Mesenchymal stem cell (in vitro differentiated cells and primary cell): Measurements from ENCODE around the gene GGT6.

ENCODE experiments used
- DNase-seq: peaks from one replicate; pipeline ENCODE4 v3.0.0-alpha.2; 2013
- H2AFZ ChIP-seq: one replicate; pipeline ENCODE4 v1.6.1; 2013; ENCODE audit warnings: low read depth, mild to moderate bottlenecking, control low read depth, inconsistent platforms, low read length, moderate library complexity
- H2AK5ac ChIP-seq: 2 replicates; pipeline ENCODE4 v1.6.1; 2013; ENCODE audit warnings: low read length, moderate library complexity, mild to moderate bottlenecking, inconsistent platforms; ENCODE audit not compliant: severe bottlenecking
- H2BK120ac ChIP-seq: one replicate; pipeline ENCODE4 v1.6.1; 2013; ENCODE audit warnings: low read depth, mild to moderate bottlenecking, inconsistent platforms, low read length, moderate library complexity
- H2BK12ac ChIP-seq, 2 experiments: one replicate each; pipeline ENCODE4 v1.6.1; 2013; ENCODE audit warnings: inconsistent platforms in 2 of 2, low read length in 2 of 2, mild to moderate bottlenecking in 2 of 2, moderate library complexity in 2 of 2, control low read depth in 1 of 2
- H2BK15ac ChIP-seq: one replicate; pipeline ENCODE4 v1.6.1; 2013; ENCODE audit warnings: mild to moderate bottlenecking, low read depth, inconsistent platforms; ENCODE audit not compliant: poor library complexity, severe bottlenecking
- H2BK5ac ChIP-seq: 2 replicates; pipeline ENCODE4 v1.6.1; 2013; ENCODE audit warnings: low read depth, mild to moderate bottlenecking, low read length, control low read depth, inconsistent platforms; ENCODE audit not compliant: poor library complexity, severe bottlenecking
- H3K14ac ChIP-seq, 2 experiments: one replicate each; pipeline ENCODE4 v1.6.1; 2013; ENCODE audit warnings: inconsistent platforms in 2 of 2, low read length in 2 of 2, control low read depth in 1 of 2, mild to moderate bottlenecking in 1 of 2, moderate library complexity in 1 of 2
- H3K18ac ChIP-seq, 2 experiments: one replicate each; pipeline ENCODE4 v1.6.1; 2013; ENCODE audit warnings: inconsistent platforms in 2 of 2, low read length in 2 of 2, control low read depth in 1 of 2, low read depth in 1 of 2, mild to moderate bottlenecking in 1 of 2
- H3K23ac ChIP-seq, 2 experiments: one replicate each; pipeline ENCODE4 v1.6.1; 2013; ENCODE audit warnings: inconsistent platforms in 2 of 2, low read length in 2 of 2, mild to moderate bottlenecking in 2 of 2, moderate library complexity in 2 of 2, control low read depth in 1 of 2
- H3K27ac ChIP-seq: 2 replicates; pipeline ENCODE4 v1.5.1; 2013; ENCODE audit warnings: mild to moderate bottlenecking, moderate library complexity, low read length, control low read depth, inconsistent platforms; ENCODE audit not compliant: poor library complexity, severe bottlenecking
- H3K27me3 ChIP-seq, 2 experiments: 2 replicates each; pipeline versions ENCODE4 v1.6.1 to v1.7.0; 2013; ENCODE audit warnings: low read length in 2 of 2, mild to moderate bottlenecking in 2 of 2, moderate library complexity in 2 of 2, control low read depth in 1 of 2, inconsistent platforms in 1 of 2; ENCODE audit not compliant: control insufficient read depth in 1 of 2, insufficient read depth in 1 of 2
- H3K36me3 ChIP-seq, 2 experiments: 2 replicates each; pipeline versions ENCODE4 v1.6.1 to v1.7.0; 2013; ENCODE audit warnings: low read length in 2 of 2, control low read depth in 1 of 2, inconsistent platforms in 1 of 2, low read depth in 1 of 2, mild to moderate bottlenecking in 1 of 2; ENCODE audit not compliant: insufficient read depth in 2 of 2, control insufficient read depth in 1 of 2
- H3K4ac ChIP-seq, 2 experiments: one replicate each; pipeline ENCODE4 v1.6.1; 2013; ENCODE audit warnings: inconsistent platforms in 2 of 2, low read length in 2 of 2, mild to moderate bottlenecking in 2 of 2, moderate library complexity in 2 of 2, control low read depth in 1 of 2, low read depth in 1 of 2
- H3K4me1 ChIP-seq: 2 replicates; pipeline ENCODE4 v1.6.1; 2013; ENCODE audit warnings: low read depth, low read length, control low read depth; ENCODE audit not compliant: control insufficient read depth, insufficient read depth
- H3K4me2 ChIP-seq: 2 replicates; pipeline ENCODE4 v1.6.1; 2013; ENCODE audit warnings: low read length, mild to moderate bottlenecking, inconsistent platforms; ENCODE audit not compliant: poor library complexity, severe bottlenecking
- H3K4me3 ChIP-seq, 2 experiments: 2 replicates each; pipeline versions ENCODE4 v1.5.1 to v1.7.0; 2013; ENCODE audit warnings: low read length in 2 of 2, mild to moderate bottlenecking in 2 of 2, control low read depth in 1 of 2, low read depth in 1 of 2; ENCODE audit not compliant: insufficient read depth in 1 of 2
- H3K79me1 ChIP-seq: replicated peaks from 2 replicates; pipeline ENCODE4 v1.6.1; 2013; ENCODE audit warnings: mild to moderate bottlenecking, control low read depth, low read length, inconsistent platforms; ENCODE audit not compliant: poor library complexity, severe bottlenecking
- H3K9ac ChIP-seq: 2 replicates; pipeline ENCODE4 v1.7.0; 2013; ENCODE audit warnings: mild to moderate bottlenecking, low read length, moderate library complexity
- H3K9me3 ChIP-seq: 2 replicates; pipeline ENCODE4 v1.7.0; 2013; ENCODE audit warnings: mild to moderate bottlenecking, low read length; ENCODE audit not compliant: control insufficient read depth
- H4K8ac ChIP-seq: one replicate; pipeline ENCODE4 v1.6.1; 2013; ENCODE audit warnings: inconsistent platforms, mild to moderate bottlenecking, low read length, moderate library complexity
- H4K91ac ChIP-seq: one replicate; pipeline ENCODE4 v1.6.1; 2013; ENCODE audit warnings: mild to moderate bottlenecking, low read length, inconsistent platforms
- WGBS: methylation state at CpG from one replicate; pipeline ENCODE4 v1.1.7; 2013; ENCODE audit warnings: mixed read lengths; 5-methylcytosine and 5-hydroxymethylcytosine counted together

The GGT6 gene

GRCh38 chr17:4531988-4532736, 28.2 kb downstream of the GGT6 start:
- H3K36me3 ChIP-seq = peaks cover 0 to 41% of the 10 kb centered on the region in 2 experiments
- no peak overlapping the region for H4K91ac ChIP-seq
- no peak overlapping the region for H3K4ac ChIP-seq
- peaks cover 0 to 22% of the 10 kb centered on the region in 2 experiments for H3K27me3 ChIP-seq
- H3K18ac ChIP-seq = no peak overlapping the region
- H2AFZ ChIP-seq = no peak overlapping the region
- peaks cover 20% of the 10 kb centered on the region for H3K4me1 ChIP-seq
- H2AK5ac ChIP-seq = no peak overlapping the region
- H2BK15ac ChIP-seq = no peak overlapping the region
- no peak overlapping the region for H3K4me2 ChIP-seq
- DNase-seq = no peak
- no peak overlapping the region for H3K4me3 ChIP-seq
- H4K8ac ChIP-seq = no peak overlapping the region
- H3K23ac ChIP-seq = no peak overlapping the region
- H3K14ac ChIP-seq = no peak overlapping the region
- no peak overlapping the region for H2BK12ac ChIP-seq
- 85% methylated on average over 17 of the region's 17 CpGs for WGBS
- no peaks in the 10 kb centered on the region for H3K79me1 ChIP-seq
- no peak overlapping the region for H3K27ac ChIP-seq
- no peak overlapping the region for H2BK120ac ChIP-seq
- no peak overlapping the region for H3K9ac ChIP-seq
- no peaks in the 10 kb centered on the region for H3K9me3 ChIP-seq
- no peak overlapping the region for H2BK5ac ChIP-seq

GRCh38 chr17:4530799-4531730, 29.3 kb downstream of the GGT6 start:
- Histone ChIP-seq H2AK5ac (no peak overlapping the region), H3K4me1 (peaks cover 13% of the 10 kb centered on the region), H2BK120ac (no peak overlapping the region), H2BK5ac (no peak overlapping the region), H3K23ac (no peak overlapping the region), H3K4ac (no peak overlapping the region), H3K4me3 (no peak overlapping the region), H2BK12ac (no peak overlapping the region), H3K27ac (no peak overlapping the region), H2BK15ac (no peak overlapping the region), H3K36me3 (peaks cover 0 to 38% of the 10 kb centered on the region in 2 experiments), H2AFZ (no peak overlapping the region), H4K8ac (no peak overlapping the region), H3K27me3 (peaks cover 3 to 29% of the 10 kb centered on the region in 2 experiments), H4K91ac (no peak overlapping the region), H3K79me1 (no peaks in the 10 kb centered on the region), H3K9me3 (no peaks in the 10 kb centered on the region), H3K4me2 (no peak overlapping the region), H3K14ac (peak overlapping the region in 1 of 2 experiments; percentile 38), H3K18ac (no peak overlapping the region), H3K9ac (no peak overlapping the region)
- 73% methylated on average over 30 of the region's 30 CpGs for WGBS
- no peak for DNase-seq

- H3K79me1 ChIP-seq = no peaks in the 10 kb centered on the region
Observed at GRCh38 chr17:4529533-4530152, 30.7 kb downstream of the GGT6 start.

More at GRCh38 chr17:4529533-4530152, 30.7 kb downstream of the GGT6 start:
- Histone ChIP-seq H3K9me3 (no peaks in the 10 kb centered on the region), H3K9ac (no peak overlapping the region), H3K18ac (no peak overlapping the region), H2BK12ac (no peak overlapping the region), H4K91ac (no peak overlapping the region), H2BK5ac (no peak overlapping the region), H3K14ac (no peak overlapping the region), H2AFZ (no peak overlapping the region), H3K4me3 (no peak overlapping the region), H3K4ac (no peak overlapping the region), H2AK5ac (no peak overlapping the region), H3K4me1 (peaks cover 10% of the 10 kb centered on the region), H3K36me3 (peaks cover 0 to 38% of the 10 kb centered on the region in 2 experiments), H2BK15ac (no peak overlapping the region), H3K27ac (no peak overlapping the region), H3K23ac (no peak overlapping the region), H4K8ac (no peak overlapping the region), H2BK120ac (no peak overlapping the region), H3K4me2 (no peak overlapping the region), H3K27me3 (peaks cover 3 to 37% of the 10 kb centered on the region in 2 experiments)
- no peak for DNase-seq
- 89% methylated on average over 11 of the region's 13 CpGs for WGBS
